ENCODE measurements around the gene CERS6.

CERS6 gene

DNA sequence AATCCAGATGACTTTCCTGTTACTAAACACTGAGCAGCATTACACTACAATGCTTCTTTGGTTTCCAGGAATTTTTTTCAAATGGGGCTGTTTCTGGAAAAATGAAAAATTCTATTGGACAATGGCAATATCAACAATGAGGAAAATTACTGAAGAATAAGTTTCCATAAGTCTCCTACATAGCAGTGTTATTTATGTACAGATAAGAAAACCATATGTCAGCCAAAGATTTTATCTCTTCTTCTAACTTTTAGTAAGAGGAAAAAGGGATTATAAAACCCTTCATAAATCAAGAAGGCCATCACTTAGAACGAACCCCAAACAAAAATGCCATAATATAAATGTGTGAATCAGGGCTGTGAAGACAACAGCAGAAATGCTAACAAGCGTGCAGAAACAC lies 314.7 kb downstream of the CERS6 start:
- Histone ChIP-seq H2AFZ (no peak overlapping the region), H3K79me2 (no peaks in the 10 kb centered on the region), H3K36me3 (ENCODE audit: control insufficient read depth, insufficient read depth, low read length) (no peaks in the 10 kb centered on the region), H3K9me3 (ENCODE audit: control insufficient read depth, low read length) (no peaks in the 10 kb centered on the region), H3K27ac (no peak overlapping the region), H3K9ac (no peak overlapping the region), H3K4me1 (peaks cover 6% of the 10 kb centered on the region), H3K27me3 (ENCODE audit: control insufficient read depth, insufficient read depth, low read length) (no peaks in the 10 kb centered on the region), H3K4me2 (ENCODE audit: low read length) (no peak overlapping the region), H3K4me3 (ENCODE audit: low read depth, low read length) (no peak overlapping the region)
- no peak for TF ChIP-seq CTCF (IDR thresholded peaks at IDR 0.05)

DNA sequence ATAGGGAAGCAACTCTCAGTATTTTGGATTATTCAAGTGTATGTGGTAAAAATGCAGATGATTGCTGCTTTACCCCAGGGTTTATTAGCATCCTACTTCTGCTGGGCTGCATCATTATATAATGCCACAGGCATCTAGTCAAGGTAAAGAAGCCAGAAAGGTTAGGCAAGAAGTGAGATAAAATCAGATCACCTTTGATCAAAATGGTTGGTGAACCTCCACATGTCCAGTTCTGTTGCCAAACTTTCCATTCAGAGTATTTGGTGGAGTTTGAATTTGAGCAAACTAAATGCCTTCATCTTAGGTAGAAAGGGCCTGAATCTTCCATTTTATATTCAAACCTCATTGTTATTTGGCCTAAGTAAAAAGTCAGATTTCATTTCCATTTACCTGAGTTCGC lies 316.6 kb downstream of the CERS6 start:
- Histone ChIP-seq H3K4me3 (ENCODE audit: low read depth, low read length) (no peak overlapping the region), H3K79me2 (no peaks in the 10 kb centered on the region), H3K4me1 (peaks cover 6% of the 10 kb centered on the region), H3K27me3 (ENCODE audit: control insufficient read depth, insufficient read depth, low read length) (no peaks in the 10 kb centered on the region), H3K36me3 (ENCODE audit: control insufficient read depth, insufficient read depth, low read length) (no peaks in the 10 kb centered on the region), H3K27ac (no peak overlapping the region), H3K9me3 (ENCODE audit: control insufficient read depth, low read length) (no peaks in the 10 kb centered on the region), H2AFZ (no peak overlapping the region), H3K9ac (no peak overlapping the region), H3K4me2 (ENCODE audit: low read length) (no peak overlapping the region)
- no peak for TF ChIP-seq CTCF (IDR thresholded peaks at IDR 0.05)

DNA sequence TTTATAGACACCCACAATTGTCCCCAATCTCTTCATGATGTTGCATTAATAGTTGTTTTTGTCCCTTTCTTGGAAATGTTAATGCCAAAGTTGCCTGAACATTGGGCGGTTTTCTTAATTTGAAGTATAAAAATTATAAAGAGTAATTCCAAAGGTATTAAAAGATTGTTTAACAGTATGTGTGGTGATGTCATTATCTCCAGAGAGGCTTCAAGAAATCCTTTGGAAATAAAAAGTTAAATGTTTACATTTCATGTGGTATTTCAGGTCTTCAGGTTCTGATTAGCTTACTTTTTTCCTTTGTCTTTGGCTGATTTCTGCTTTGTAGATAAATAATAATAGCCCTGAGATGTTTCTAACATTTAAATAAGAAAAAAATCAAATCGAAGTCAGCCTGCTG lies 317.1 kb downstream of the CERS6 start:
- Histone ChIP-seq H3K4me1 (peaks cover 6% of the 10 kb centered on the region), H3K9ac (no peak overlapping the region), H2AFZ (no peak overlapping the region), H3K9me3 (ENCODE audit: control insufficient read depth, low read length) (no peaks in the 10 kb centered on the region), H3K4me2 (ENCODE audit: low read length) (no peak overlapping the region), H3K36me3 (ENCODE audit: control insufficient read depth, insufficient read depth, low read length) (no peaks in the 10 kb centered on the region), H3K27ac (no peak overlapping the region), H3K4me3 (ENCODE audit: low read depth, low read length) (no peak overlapping the region), H3K27me3 (ENCODE audit: control insufficient read depth, insufficient read depth, low read length) (no peaks in the 10 kb centered on the region), H3K79me2 (no peaks in the 10 kb centered on the region)
- no peak for TF ChIP-seq CTCF (IDR thresholded peaks at IDR 0.05)

DNA sequence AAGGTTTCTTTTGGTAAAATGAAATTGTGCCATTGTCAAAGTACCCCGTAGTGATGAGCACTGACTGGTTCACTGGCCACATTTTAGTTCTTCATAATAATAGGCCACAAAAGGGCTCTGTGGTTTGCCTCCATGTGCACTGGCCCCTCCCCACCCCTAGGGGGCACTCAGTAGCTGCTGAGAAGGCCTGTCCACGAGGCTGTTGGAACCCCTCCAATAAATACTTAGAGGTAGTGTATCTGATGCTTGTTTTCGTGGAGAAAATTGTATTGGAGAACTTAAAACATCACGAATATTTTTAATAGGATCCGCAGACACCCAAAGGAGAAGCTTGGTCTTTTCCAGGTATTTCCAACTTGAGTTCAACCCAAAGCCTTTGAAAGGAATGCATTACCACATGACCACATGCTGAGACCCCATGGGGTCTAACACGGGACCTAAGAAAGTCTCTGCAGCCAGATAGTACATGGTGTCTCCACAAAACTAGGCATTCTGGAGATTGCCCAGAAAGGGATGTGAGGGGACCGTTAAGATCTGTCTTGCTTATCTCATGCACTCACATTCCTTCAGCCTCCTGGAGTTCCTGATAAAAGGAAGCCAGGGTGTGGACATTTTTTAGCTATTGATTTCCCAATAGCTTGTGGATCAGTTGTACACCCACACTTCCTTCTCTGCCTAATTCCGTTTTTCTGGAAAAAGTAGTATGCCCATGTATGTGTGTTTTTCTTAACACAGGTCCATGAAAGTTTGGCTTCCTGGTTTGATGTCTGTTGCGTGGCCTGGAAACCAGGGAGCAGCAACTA lies 317.8 kb downstream of the CERS6 start:
- no peak overlapping the region for H3K4me3 ChIP-seq (ENCODE audit: low read depth, low read length)
- H3K9ac ChIP-seq: no peak overlapping the region
- H3K4me1 ChIP-seq: peaks cover 6% of the 10 kb centered on the region
- H3K4me2 ChIP-seq (ENCODE audit: low read length): no peak overlapping the region
- H3K27me3 ChIP-seq (ENCODE audit: control insufficient read depth, insufficient read depth, low read length): no peaks in the 10 kb centered on the region
- no peaks in the 10 kb centered on the region for H3K36me3 ChIP-seq (ENCODE audit: control insufficient read depth, insufficient read depth, low read length)
- no peaks in the 10 kb centered on the region for H3K79me2 ChIP-seq
- H3K9me3 ChIP-seq (ENCODE audit: control insufficient read depth, low read length): no peaks in the 10 kb centered on the region
- TF ChIP-seq CTCF (IDR thresholded peaks at IDR 0.05): peak; percentile 98
- H2AFZ ChIP-seq: no peak overlapping the region
- no peak overlapping the region for H3K27ac ChIP-seq

DNA sequence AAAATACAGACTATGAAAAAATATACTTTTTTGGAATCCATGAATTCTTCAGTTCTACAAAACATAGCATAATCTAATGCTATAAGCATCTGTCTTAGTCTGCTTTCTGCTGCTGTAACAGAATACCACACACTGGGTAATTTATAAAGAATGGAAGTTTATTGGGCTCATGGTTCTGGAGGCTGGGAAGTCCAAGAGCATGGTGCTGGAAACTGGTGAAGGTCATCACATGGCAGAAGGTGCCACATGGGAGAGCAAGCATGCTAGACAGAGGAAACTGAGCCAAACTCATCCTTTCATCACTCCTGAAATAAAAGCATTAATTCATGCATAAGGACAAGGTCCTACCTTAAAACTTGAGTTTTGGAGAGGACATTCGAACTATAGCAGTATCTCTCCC lies 319.8 kb downstream of the CERS6 start:
- Histone ChIP-seq H2AFZ (no peak overlapping the region), H3K4me3 (ENCODE audit: low read depth, low read length) (no peak overlapping the region), H3K4me2 (ENCODE audit: low read length) (no peak overlapping the region), H3K4me1 (peaks cover 8% of the 10 kb centered on the region), H3K27me3 (ENCODE audit: control insufficient read depth, insufficient read depth, low read length) (no peaks in the 10 kb centered on the region), H3K79me2 (no peaks in the 10 kb centered on the region), H3K27ac (no peak overlapping the region), H3K9me3 (ENCODE audit: control insufficient read depth, low read length) (no peaks in the 10 kb centered on the region), H3K36me3 (ENCODE audit: control insufficient read depth, insufficient read depth, low read length) (no peaks in the 10 kb centered on the region), H3K9ac (no peak overlapping the region)
- TF ChIP-seq CTCF (IDR thresholded peaks at IDR 0.05): no peak

Data from parathyroid adenoma (tissue), 2 donors.